MM.1S (cell line): Measurements from ENCODE around the gene GRAPL.
"Not testable (repeated sequence)": the region's sequence is repeated elsewhere in the genome, so short reads cannot be mapped to it uniquely, and the experiment has no call there.

Experiments
- EZH2 ChIP-seq: fragments of 300-600 bp; sonication (generic); optimal IDR thresholded peaks from 2 replicates; pipeline ENCODE3; 2017; ENCODE audit warnings: low read depth, mild to moderate bottlenecking, antibody characterized with exemption, low read length, mixed read lengths
- TF ChIP-seq, protein P1 (sequence below): fragments of 300-600 bp; sonication (generic); IDR thresholded peaks from 2 replicates; pipeline ENCODE4 v1.5.1; 2016; ENCODE audit warnings: antibody characterized with exemption, low read length, mixed read lengths

DNA sequence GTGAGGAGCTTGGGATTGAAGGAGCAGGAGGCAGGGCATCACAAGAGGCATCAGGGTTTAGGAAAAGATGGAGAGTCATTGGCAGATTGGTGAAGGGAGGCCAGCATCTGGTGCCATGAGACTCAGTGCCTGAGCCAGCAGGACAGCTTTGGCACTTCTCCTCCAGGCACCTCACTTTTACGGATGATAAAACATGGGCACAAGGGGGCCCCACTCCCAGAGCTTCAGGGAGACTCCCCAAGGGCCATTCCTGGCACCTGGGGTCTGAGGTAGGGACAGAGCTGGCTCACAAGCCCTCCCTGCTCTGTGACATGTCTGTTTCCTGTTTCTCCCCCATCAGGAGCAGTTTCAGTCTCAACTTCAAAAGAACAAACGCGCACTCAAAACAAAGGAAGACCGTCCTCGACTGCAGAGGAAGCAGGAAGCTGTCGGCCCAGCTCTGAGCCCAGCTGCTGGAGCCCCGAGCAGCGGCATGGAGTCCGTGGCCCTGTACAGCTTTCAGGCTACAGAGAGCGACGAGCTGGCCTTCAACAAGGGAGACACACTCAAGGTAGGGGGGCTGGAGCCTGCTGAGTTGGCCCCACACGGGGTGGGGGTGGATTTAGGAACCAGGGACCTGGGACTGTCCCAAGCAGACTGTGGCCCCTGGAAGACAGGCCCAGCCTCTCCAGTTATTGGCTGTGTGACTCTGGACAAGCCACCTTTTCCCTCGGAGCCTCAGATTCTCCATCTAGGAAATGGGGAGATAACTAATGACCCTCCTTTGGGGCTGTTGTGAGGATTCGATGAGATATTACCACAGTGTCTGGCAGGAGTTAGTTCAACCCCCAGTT is at the start of gene GRAPL:
- TF ChIP-seq, protein P1, sequence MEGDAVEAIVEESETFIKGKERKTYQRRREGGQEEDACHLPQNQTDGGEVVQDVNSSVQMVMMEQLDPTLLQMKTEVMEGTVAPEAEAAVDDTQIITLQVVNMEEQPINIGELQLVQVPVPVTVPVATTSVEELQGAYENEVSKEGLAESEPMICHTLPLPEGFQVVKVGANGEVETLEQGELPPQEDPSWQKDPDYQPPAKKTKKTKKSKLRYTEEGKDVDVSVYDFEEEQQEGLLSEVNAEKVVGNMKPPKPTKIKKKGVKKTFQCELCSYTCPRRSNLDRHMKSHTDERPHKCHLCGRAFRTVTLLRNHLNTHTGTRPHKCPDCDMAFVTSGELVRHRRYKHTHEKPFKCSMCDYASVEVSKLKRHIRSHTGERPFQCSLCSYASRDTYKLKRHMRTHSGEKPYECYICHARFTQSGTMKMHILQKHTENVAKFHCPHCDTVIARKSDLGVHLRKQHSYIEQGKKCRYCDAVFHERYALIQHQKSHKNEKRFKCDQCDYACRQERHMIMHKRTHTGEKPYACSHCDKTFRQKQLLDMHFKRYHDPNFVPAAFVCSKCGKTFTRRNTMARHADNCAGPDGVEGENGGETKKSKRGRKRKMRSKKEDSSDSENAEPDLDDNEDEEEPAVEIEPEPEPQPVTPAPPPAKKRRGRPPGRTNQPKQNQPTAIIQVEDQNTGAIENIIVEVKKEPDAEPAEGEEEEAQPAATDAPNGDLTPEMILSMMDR, result not testable (repeated sequence)
- TF ChIP-seq EZH2, result not testable (repeated sequence)
